Hepatocyte (in vitro differentiated cells): ENCODE measurements around the gene NOXA1.

ENCODE experiments used
- EZH2 ChIP-seq: fragments of 200-600 bp; sonication (generic); IDR thresholded peaks from 2 replicates; pipeline ENCODE4 v1.6.1; 2016; ENCODE audit warnings: antibody characterized with exemption, mild to moderate bottlenecking, borderline replicate concordance
- EZH2phosphoT487 ChIP-seq: fragments of 200-600 bp; sonication (generic); IDR thresholded peaks from one replicate; pipeline ENCODE4 v1.6.1; 2018; ENCODE audit warnings: antibody characterized with exemption, mild to moderate bottlenecking, low read depth, moderate library complexity; ENCODE audit not compliant: unreplicated experiment, severe bottlenecking
- TF ChIP-seq, protein P1 (sequence below): fragments of 200-600 bp; sonication (generic); IDR thresholded peaks from 2 replicates; pipeline ENCODE4 v1.5.1; 2016; ENCODE audit warnings: antibody characterized with exemption, mild to moderate bottlenecking; ENCODE audit not compliant: poor library complexity

GRCh38 chr9:137411645-137412380 lies 11.4 kb upstream of the NOXA1 start:
- TF ChIP-seq, protein P1, sequence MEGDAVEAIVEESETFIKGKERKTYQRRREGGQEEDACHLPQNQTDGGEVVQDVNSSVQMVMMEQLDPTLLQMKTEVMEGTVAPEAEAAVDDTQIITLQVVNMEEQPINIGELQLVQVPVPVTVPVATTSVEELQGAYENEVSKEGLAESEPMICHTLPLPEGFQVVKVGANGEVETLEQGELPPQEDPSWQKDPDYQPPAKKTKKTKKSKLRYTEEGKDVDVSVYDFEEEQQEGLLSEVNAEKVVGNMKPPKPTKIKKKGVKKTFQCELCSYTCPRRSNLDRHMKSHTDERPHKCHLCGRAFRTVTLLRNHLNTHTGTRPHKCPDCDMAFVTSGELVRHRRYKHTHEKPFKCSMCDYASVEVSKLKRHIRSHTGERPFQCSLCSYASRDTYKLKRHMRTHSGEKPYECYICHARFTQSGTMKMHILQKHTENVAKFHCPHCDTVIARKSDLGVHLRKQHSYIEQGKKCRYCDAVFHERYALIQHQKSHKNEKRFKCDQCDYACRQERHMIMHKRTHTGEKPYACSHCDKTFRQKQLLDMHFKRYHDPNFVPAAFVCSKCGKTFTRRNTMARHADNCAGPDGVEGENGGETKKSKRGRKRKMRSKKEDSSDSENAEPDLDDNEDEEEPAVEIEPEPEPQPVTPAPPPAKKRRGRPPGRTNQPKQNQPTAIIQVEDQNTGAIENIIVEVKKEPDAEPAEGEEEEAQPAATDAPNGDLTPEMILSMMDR = no peak
- TF ChIP-seq EZH2phosphoT487 = no peak
- no peak for TF ChIP-seq EZH2
